Ectodermal cell (in vitro differentiated cells): Measurements from ENCODE around the gene PPCDC. TPM values are rescaled to one million over a fixed set of nuclear protein-coding genes. Genes with fewer than 3 reads are reported as not detected.
A peak's percentile ranks its signal among the peaks of the same experiment; 100 is the strongest.

Source experiments
- H3K27ac ChIP-seq: 2 replicates; pipeline ENCODE4 v1.7.0; 2013; ENCODE audit warnings: mild to moderate bottlenecking, low read depth, low read length; ENCODE audit not compliant: insufficient read depth, poor library complexity, severe bottlenecking
- H3K27me3 ChIP-seq: 2 replicates; pipeline ENCODE4 v1.7.0; 2013; ENCODE audit warnings: mild to moderate bottlenecking, low read length; ENCODE audit not compliant: insufficient read depth, control insufficient read depth, poor library complexity, severe bottlenecking
- H3K36me3 ChIP-seq: one replicate; pipeline ENCODE4 v1.7.0; 2013; ENCODE audit warnings: low read length; ENCODE audit not compliant: control insufficient read depth, insufficient read depth
- H3K4me1 ChIP-seq: one replicate; pipeline ENCODE4 v1.7.0; 2013; ENCODE audit warnings: low read length; ENCODE audit not compliant: control insufficient read depth, insufficient read depth
- H3K4me3 ChIP-seq: 2 replicates; pipeline ENCODE4 v1.7.0; 2013; ENCODE audit warnings: low read depth, low read length, control low read depth; ENCODE audit not compliant: insufficient read depth
- H3K9me3 ChIP-seq: 2 replicates; pipeline ENCODE4 v1.7.0; 2013; ENCODE audit warnings: mild to moderate bottlenecking, low read length, moderate library complexity; ENCODE audit not compliant: control insufficient read depth
- WGBS, 2 experiments: methylation state at CpG; one replicate each; pipeline ENCODE4 v1.1.7; 2013; ENCODE audit warnings: missing lambda C conversion rate in 2 of 2; 5-methylcytosine and 5-hydroxymethylcytosine counted together
- polyA plus RNA-seq, 4 experiments: library from polyadenylated mRNA; stranded (reverse); fragments of 50-300 nt; gene quantifications; one replicate each; pipeline ENCODE4 v1.2.3, GENCODE V29; 2013

Gene PPCDC, protein sequence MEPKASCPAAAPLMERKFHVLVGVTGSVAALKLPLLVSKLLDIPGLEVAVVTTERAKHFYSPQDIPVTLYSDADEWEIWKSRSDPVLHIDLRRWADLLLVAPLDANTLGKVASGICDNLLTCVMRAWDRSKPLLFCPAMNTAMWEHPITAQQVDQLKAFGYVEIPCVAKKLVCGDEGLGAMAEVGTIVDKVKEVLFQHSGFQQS
- polyA plus RNA-seq (2013, experiment 1 of 4) = 18.7 TPM
- polyA plus RNA-seq (2013, experiment 2 of 4) = 17.8 TPM
- polyA plus RNA-seq (2013, experiment 3 of 4) = 17.1 TPM
- 12.3 TPM for polyA plus RNA-seq (2013, experiment 4 of 4)

DNA sequence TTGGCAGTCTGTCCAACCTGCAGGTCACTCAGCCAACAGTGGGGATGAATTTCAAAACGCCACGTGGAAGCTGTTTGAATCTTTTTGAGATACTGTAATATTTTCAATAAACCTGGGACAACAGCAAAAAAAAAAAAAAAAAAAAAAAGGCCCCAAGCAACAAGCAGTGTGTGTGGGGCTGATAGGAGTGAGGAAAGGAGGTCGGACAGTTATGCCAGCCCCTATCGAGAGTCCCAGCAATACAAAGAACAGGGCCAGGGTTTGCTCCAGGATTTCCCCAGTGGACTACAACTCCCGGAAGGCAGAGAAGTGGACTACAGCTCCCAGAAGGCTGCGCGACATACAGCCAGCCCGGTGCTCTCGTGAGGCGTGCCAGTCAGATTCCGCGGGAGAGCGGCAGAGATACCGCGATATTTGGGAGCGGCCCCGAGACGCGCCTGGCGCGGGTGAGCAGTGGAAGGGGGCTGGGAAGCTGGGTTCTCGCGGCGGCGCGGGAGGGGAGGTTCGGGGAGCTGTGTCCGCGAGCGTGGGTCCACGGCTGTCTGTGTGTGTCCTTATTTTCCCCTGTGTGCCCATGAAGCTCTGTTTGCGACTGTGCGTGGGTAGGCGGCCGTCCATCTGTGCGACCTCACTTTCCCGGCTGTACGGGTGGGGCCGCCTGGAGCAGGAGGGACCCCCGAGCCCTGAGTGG lies at the start of gene PPCDC:
Gene PPCDC, plus strand, starts transcription at position 410 of the 691 bp plus-strand sequence. CDS start 4,729 bp downstream, outside the sequence.
- H3K27ac ChIP-seq = peak within 1 kb of the TSS; percentile 50
- H3K36me3 ChIP-seq = no peaks in the 10 kb centered on the region
- WGBS, 2 experiments = 1 to 6% methylated on average over 38 to 40 of the region's 40 CpGs
- no peaks in the 10 kb centered on the region for H3K4me1 ChIP-seq
- no peaks in the 10 kb centered on the region for H3K9me3 ChIP-seq
- no peaks in the 10 kb centered on the region for H3K27me3 ChIP-seq
- peak within 1 kb of the TSS; percentile 98 for H3K4me3 ChIP-seq

DNA sequence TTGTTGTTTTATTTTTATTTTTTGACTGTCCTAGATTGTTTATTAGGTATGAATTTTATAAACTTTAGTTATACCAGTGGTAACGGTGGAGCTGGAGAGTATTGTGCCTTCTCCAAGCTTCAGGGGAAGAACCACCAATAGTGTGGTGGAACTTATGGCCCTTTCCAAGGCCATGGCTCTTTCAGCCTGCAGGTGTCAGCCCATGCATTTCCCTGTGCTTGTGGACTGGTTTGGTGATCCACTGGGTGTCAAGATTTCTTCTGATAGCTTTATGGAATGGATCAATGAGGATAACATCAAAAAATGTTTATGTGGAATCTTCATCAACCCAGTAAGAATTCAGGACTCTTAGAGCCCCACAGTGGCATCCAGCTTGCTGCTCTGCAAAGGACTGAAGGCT lies 47.2 kb upstream of the PPCDC start:
- Histone ChIP-seq H3K27me3 (no peaks in the 10 kb centered on the region), H3K4me1 (no peaks in the 10 kb centered on the region), H3K4me3 (no peak overlapping the region), H3K36me3 (no peaks in the 10 kb centered on the region), H3K9me3 (no peaks in the 10 kb centered on the region), H3K27ac (no peak overlapping the region)
- 93 to 97% methylated on average over 1 of the region's 1 CpG for WGBS, 2 experiments

DNA sequence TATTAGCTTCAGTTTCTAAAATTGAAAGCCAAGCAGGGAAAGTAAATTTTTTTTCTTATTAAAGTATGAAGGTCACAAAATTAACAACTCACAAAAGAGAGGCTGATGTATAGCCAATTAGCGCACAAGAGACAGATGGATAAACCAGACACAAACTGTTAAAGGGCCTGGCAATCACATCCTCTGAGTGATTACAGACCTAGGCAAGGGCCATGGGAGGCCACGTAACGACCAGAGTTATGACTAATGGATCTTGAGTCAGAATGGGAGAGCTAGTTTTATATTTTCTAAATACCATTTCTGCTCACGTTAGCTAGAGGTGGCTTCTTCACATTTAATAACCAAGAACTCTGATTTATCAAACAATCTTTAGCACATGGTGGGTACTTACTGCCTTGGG lies 45.8 kb upstream of the PPCDC start:
- H3K27ac ChIP-seq = no peak overlapping the region
- H3K36me3 ChIP-seq = no peaks in the 10 kb centered on the region
- H3K4me3 ChIP-seq = no peak overlapping the region
- 96 to 99% methylated on average over 4 of the region's 4 CpGs for WGBS, 2 experiments
- H3K27me3 ChIP-seq = no peaks in the 10 kb centered on the region
- no peaks in the 10 kb centered on the region for H3K9me3 ChIP-seq
- H3K4me1 ChIP-seq = no peaks in the 10 kb centered on the region

DNA sequence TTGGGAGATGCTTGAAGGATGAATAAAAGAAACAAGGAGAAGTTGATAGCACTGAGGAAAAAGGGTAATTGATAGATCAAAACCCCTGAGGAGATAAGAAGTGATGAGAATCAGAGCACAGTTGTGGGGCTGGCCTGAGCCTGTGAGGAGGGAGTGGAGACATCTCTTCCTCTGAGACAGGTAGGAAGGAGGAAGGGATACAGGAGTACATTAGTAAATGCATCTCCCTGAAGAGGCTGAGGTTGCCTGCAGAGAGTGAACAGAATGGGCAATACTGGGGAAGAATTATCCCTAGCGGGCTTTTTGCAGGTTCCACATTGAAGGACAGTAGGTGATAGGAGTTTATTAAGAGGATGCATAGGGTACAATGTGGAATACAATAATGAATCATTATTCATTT lies 45.3 kb upstream of the PPCDC start:
- H3K27ac ChIP-seq = no peak overlapping the region
- no peaks in the 10 kb centered on the region for H3K27me3 ChIP-seq
- H3K9me3 ChIP-seq = no peaks in the 10 kb centered on the region
- WGBS, 2 experiments = 88 to 96% methylated on average over 1 of the region's 1 CpG
- H3K36me3 ChIP-seq = no peaks in the 10 kb centered on the region
- no peak overlapping the region for H3K4me3 ChIP-seq
- H3K4me1 ChIP-seq = no peaks in the 10 kb centered on the region

DNA sequence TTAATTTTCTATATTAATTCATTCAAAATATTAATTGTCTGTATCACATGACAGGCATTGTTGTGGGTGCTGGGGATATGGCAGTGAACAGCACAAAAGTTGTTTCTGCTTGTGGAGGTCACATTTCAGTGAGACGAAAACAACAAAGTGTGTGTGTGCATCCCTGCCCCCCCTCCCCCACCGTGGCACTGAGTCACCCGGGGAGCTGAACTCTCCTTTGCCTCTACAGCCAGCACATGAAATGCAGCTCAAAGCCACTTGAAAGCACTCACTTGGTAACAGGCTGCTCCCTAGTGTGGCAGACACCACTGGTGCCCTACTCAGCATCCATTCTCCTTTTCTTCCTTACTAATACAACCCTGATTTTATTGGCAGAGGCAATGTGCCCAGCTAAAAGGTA lies 44.9 kb upstream of the PPCDC start:
- 34 to 39% methylated on average over 3 of the region's 3 CpGs for WGBS, 2 experiments
- no peaks in the 10 kb centered on the region for H3K36me3 ChIP-seq
- H3K9me3 ChIP-seq = no peaks in the 10 kb centered on the region
- no peaks in the 10 kb centered on the region for H3K27me3 ChIP-seq
- no peaks in the 10 kb centered on the region for H3K4me1 ChIP-seq
- no peak overlapping the region for H3K4me3 ChIP-seq
- H3K27ac ChIP-seq = no peak overlapping the region

DNA sequence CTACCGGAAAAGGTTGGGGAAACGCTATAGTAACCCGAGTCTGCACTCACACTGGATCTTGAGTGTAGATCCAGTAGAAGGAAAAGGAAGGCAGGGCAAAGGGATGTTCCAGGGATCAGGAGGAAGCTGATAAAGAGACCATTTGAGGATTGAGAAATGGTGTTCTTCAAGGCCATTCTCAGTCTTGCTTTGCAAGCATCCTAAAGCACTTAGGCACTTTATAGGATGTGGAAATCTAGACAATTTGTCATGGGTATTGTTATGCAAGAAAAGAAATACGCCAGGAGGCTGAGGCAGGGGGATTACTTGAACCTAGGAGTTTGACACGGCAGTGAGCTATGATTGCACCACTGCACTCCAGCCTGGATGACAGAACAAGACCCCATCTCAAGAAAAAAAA lies 41.2 kb upstream of the PPCDC start:
- Histone ChIP-seq H3K4me1 (no peaks in the 10 kb centered on the region), H3K9me3 (no peaks in the 10 kb centered on the region), H3K36me3 (no peaks in the 10 kb centered on the region), H3K27me3 (no peaks in the 10 kb centered on the region), H3K4me3 (no peak overlapping the region), H3K27ac (no peak overlapping the region)
- WGBS, 2 experiments = 89 to 90% methylated on average over 5 of the region's 5 CpGs

DNA sequence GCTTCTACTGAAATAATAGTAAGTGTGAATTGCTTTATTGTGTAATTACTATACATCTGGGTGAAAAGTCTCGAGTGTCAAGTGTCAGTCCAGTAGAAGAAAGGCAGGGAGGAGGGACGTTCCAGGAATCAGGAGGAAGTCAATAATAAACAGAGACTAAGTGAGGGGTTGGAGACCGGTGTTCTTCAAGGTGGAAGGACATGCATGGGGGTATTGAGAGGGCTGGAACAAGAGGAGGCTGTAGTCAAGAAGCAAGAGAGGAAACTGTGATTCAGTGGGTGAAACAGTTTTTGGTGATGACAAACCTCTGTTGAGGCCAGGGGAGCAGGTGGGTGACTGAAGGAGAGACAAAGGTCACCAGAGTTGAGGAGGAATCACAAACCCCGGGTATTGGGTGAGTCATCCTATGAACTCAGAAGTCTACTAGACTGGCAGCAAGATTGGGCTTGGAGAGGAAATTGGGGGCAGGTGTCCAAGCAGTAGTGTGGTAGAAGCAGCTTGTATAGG lies 39.6 kb upstream of the PPCDC start:
- WGBS, 2 experiments = 65 to 74% methylated on average over 4 of the region's 4 CpGs
- no peak overlapping the region for H3K4me3 ChIP-seq
- no peaks in the 10 kb centered on the region for H3K4me1 ChIP-seq
- H3K36me3 ChIP-seq = no peaks in the 10 kb centered on the region
- H3K27me3 ChIP-seq = no peaks in the 10 kb centered on the region
- no peaks in the 10 kb centered on the region for H3K9me3 ChIP-seq
- H3K27ac ChIP-seq = no peak overlapping the region

DNA sequence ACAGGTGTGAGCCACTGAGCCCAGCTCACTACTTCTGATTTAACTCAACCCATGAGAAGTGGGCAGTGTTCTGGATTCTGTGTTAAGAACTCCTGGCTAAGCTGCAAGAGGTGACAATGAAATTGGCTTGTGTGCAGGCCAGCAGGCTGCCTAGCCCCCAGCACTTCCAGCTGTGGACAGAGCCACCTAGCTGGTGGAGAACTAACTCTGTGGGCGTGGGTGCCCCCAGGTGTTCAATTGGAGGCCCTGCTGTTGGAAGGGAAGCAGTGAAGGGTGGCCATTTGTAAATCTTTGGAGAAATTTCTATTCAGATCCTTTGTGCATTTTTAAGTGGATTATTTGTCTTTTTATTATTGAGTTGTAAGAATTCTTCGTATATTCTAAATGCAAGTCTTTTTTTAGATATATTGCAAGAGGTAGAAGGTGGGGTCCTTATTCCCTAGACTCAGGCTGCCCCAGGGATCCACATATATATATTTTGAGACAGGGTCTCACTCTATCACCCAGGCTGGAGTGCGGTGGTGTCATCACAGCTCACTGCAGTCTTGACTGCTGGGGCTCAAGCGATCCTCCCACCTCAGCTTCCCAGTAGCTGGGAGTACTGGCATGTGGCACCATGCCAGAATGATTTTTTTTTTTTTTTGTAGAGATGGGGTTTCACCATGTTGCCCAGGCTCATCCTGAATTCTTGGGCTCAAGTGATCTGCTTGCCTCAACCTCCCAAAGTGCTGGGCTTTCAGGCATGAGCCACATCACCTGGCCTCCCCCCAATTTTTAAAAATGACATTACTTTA lies 35.2 kb upstream of the PPCDC start:
- Histone ChIP-seq H3K27ac (no peak overlapping the region), H3K4me1 (no peaks in the 10 kb centered on the region), H3K9me3 (no peaks in the 10 kb centered on the region), H3K27me3 (no peaks in the 10 kb centered on the region), H3K36me3 (no peaks in the 10 kb centered on the region), H3K4me3 (no peak overlapping the region)
- 61% methylated on average over 3 to 4 of the region's 4 CpGs for WGBS, 2 experiments

DNA sequence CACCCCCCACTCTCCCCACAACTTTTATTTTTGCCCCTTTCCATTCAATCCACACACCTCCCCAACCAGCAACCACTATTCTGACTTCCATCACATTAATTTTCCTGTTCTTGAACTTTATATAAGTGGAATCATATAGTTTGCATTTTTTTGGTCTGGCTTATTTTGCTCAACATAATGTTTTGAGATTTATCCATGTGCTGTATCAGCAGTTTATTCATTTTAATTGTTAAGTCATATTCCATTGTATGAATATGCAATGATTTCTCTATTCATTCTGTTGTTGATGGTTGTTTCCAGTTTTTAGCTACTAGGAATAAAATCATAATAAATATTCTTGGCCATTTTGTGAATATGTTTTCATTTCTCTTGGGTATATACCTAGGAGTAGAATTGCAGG lies 33.9 kb upstream of the PPCDC start:
- no peaks in the 10 kb centered on the region for H3K4me1 ChIP-seq
- no peak overlapping the region for H3K4me3 ChIP-seq
- H3K27ac ChIP-seq = no peak overlapping the region
- no peaks in the 10 kb centered on the region for H3K27me3 ChIP-seq
- H3K9me3 ChIP-seq = no peaks in the 10 kb centered on the region
- H3K36me3 ChIP-seq = no peaks in the 10 kb centered on the region

DNA sequence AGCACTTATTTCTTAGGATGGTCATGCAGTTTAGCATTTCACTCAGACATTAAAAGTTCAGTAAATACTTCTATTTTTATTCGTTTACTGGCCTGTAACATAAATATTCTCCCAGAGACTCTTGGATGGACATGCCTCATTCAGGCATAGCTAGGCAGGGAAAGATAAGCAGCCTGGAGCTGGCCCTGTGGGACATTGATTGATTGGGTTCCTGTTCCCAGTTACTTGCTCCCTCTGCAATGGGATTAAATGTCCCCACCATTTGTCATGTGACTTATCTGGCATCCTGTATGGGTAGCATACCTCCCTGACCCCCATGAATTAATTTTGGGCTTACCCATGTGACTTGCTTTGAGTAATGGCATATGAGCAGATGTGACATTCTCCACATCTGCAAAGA lies 30.8 kb upstream of the PPCDC start:
- Histone ChIP-seq H3K27ac (no peak overlapping the region), H3K36me3 (no peaks in the 10 kb centered on the region), H3K27me3 (peaks cover 22% of the 10 kb centered on the region), H3K4me3 (no peak overlapping the region), H3K9me3 (no peaks in the 10 kb centered on the region), H3K4me1 (peaks cover 4% of the 10 kb centered on the region)
- WGBS, 2 experiments = 54 to 73% methylated on average over 1 of the region's 1 CpG
